ENCODE results near the gene TMPRSS6. TPM values are rescaled to one million over a fixed set of nuclear protein-coding genes. Genes with fewer than 3 reads are reported as not detected.

TMPRSS6 gene
- total and polyA plus RNA-seq, 2 donors (not counting 1 experiment from before 2014, with no cell fraction given), result not detected

DNA sequence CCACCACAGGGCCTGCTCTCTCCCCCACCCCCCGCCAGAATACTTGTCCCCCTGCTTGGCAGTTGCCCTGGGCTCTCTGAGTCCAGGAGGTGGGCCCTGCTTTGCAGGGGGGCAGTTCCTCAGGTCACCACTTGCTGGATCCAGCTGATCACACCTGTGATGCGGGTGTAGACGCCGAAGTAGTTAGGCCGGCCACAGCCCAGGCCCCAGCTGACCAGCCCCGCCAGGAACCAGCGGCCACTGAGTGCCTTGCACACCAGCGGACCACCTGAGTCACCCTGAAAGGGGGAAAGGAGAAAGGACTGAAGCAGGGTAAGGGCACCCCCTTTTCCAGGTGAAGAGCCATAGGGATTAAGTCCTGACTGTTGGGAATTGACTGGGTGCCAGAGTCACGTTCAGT, 43.6 kb downstream of the TMPRSS6 start:
- H3K9ac ChIP-seq (ENCODE audit: insufficient read depth, low read length), result no peak overlapping the region
- H3K36me3 ChIP-seq (ENCODE audit: control insufficient read depth, insufficient read depth, low read length), result no peaks in the 10 kb centered on the region
- no peaks in the 10 kb centered on the region for H3K9me3 ChIP-seq (ENCODE audit: control insufficient read depth, insufficient read depth, low read depth, low read length)
- H3K4me2 ChIP-seq (ENCODE audit: extremely low read depth, insufficient read depth, low read length), result no peak overlapping the region
- H2AFZ ChIP-seq (ENCODE audit: low read length), result no peak overlapping the region
- H3K79me2 ChIP-seq (ENCODE audit: control insufficient read depth, insufficient read depth, low read length), result no peaks in the 10 kb centered on the region
- no peaks in the 10 kb centered on the region for H3K4me1 ChIP-seq (ENCODE audit: control insufficient read depth, extremely low read depth, insufficient read depth, low read length)
- peaks cover 6% of the 10 kb centered on the region for H3K27me3 ChIP-seq (ENCODE audit: control insufficient read depth, insufficient read depth, low read length)
- H3K27ac ChIP-seq (ENCODE audit: insufficient read depth, low read length), result no peak overlapping the region
- DNase-seq (ENCODE audit: low read depth in 2 of 2), result no peak
- no peak for TF ChIP-seq CTCF (conservative IDR thresholded peaks at IDR 0.05 in 1 of 2, IDR thresholded peaks at IDR 0.05 in 1 of 2; ENCODE audit: low read depth in 1 of 2, low read length in 2 of 2)
- no peaks in the 10 kb centered on the region for H4K20me1 ChIP-seq (ENCODE audit: control insufficient read depth, extremely low read depth, insufficient read depth, low read length)
- H3K4me3 ChIP-seq (replicated peaks in 1 of 4; ENCODE audit: control extremely low read depth in 1 of 4, insufficient read depth in 1 of 4, low read depth in 3 of 4, low read length in 4 of 4), result no peak overlapping the region

DNA sequence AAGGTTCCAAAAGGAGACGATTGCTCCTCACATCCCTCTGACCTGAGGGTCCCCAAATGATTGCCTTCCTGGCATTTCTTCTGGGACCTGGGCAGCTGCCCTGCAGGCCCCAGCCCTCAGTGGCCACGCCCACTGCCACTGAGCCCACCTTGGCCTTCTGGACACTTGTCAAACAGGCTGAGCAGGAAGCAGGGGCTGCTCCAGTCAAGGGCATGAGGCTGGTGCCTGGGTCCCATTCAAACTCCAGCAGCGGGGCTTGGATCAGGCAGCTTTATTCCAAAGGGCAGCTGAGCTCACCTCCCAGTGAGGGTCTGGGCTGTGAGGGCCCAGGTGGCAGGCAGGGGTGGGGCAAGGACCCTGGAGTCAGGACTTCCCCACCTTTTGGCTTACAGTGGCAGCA, 44.3 kb downstream of the TMPRSS6 start:
- H3K79me2 ChIP-seq (ENCODE audit: control insufficient read depth, insufficient read depth, low read length), result no peaks in the 10 kb centered on the region
- TF ChIP-seq EZH2 (IDR thresholded peaks at IDR 0.05; ENCODE audit: low read length, missing control alignments) (no peak), CTCF (conservative IDR thresholded peaks at IDR 0.05 in 1 of 2, IDR thresholded peaks at IDR 0.05 in 1 of 2; ENCODE audit: low read depth in 1 of 2, low read length in 2 of 2) (no peak)
- H3K27ac ChIP-seq (ENCODE audit: insufficient read depth, low read length), result no peak overlapping the region
- no peak overlapping the region for H2AFZ ChIP-seq (ENCODE audit: low read length)
- no peak overlapping the region for H3K4me2 ChIP-seq (ENCODE audit: extremely low read depth, insufficient read depth, low read length)
- H3K9ac ChIP-seq (ENCODE audit: insufficient read depth, low read length), result no peak overlapping the region
- H3K4me1 ChIP-seq (ENCODE audit: control insufficient read depth, extremely low read depth, insufficient read depth, low read length), result no peaks in the 10 kb centered on the region
- DNase-seq (ENCODE audit: low read depth in 2 of 2), result no peak
- no peaks in the 10 kb centered on the region for H4K20me1 ChIP-seq (ENCODE audit: control insufficient read depth, extremely low read depth, insufficient read depth, low read length)
- no peak overlapping the region for H3K4me3 ChIP-seq (replicated peaks in 1 of 4; ENCODE audit: control extremely low read depth in 1 of 4, insufficient read depth in 1 of 4, low read depth in 3 of 4, low read length in 4 of 4)
- H3K36me3 ChIP-seq (ENCODE audit: control insufficient read depth, insufficient read depth, low read length), result no peaks in the 10 kb centered on the region
- H3K9me3 ChIP-seq (ENCODE audit: control insufficient read depth, insufficient read depth, low read depth, low read length), result no peaks in the 10 kb centered on the region
- H3K27me3 ChIP-seq (ENCODE audit: control insufficient read depth, insufficient read depth, low read length), result peaks cover 6% of the 10 kb centered on the region

DNA sequence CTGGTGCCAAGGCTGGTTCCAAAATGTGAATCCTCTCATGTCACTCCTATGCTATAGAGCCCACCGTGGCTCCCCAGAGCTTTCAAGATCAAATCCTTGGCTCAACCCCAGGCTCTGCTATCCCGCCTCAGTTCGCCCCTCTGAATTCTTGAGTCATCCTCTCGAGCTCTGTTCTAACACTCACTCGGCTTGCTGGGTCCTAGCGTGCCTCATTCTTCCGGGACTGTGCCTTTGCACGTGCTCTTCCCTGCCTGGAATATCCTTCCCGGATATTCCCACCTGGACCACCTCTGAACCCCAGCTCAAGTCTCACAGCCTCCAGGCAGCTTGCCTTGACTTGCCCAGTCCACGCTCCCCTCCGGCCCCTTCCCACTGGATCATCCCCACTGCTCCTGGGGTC, 45.0 kb downstream of the TMPRSS6 start:
- H2AFZ ChIP-seq (ENCODE audit: low read length), result no peak overlapping the region
- DNase-seq (ENCODE audit: low read depth in 2 of 2), result no peak
- no peak overlapping the region for H3K27ac ChIP-seq (ENCODE audit: insufficient read depth, low read length)
- H3K4me3 ChIP-seq (replicated peaks in 1 of 4; ENCODE audit: control extremely low read depth in 1 of 4, insufficient read depth in 1 of 4, low read depth in 3 of 4, low read length in 4 of 4), result no peak overlapping the region
- no peaks in the 10 kb centered on the region for H4K20me1 ChIP-seq (ENCODE audit: control insufficient read depth, extremely low read depth, insufficient read depth, low read length)
- H3K4me2 ChIP-seq (ENCODE audit: extremely low read depth, insufficient read depth, low read length), result no peak overlapping the region
- H3K9ac ChIP-seq (ENCODE audit: insufficient read depth, low read length), result no peak overlapping the region
- H3K27me3 ChIP-seq (ENCODE audit: control insufficient read depth, insufficient read depth, low read length), result peaks cover 4% of the 10 kb centered on the region
- H3K4me1 ChIP-seq (ENCODE audit: control insufficient read depth, extremely low read depth, insufficient read depth, low read length), result no peaks in the 10 kb centered on the region
- TF ChIP-seq CTCF (conservative IDR thresholded peaks at IDR 0.05 in 1 of 2, IDR thresholded peaks at IDR 0.05 in 1 of 2; ENCODE audit: low read depth in 1 of 2, low read length in 2 of 2), result no peak
- TF ChIP-seq EZH2 (IDR thresholded peaks at IDR 0.05; ENCODE audit: low read length, missing control alignments), result no peak
- H3K79me2 ChIP-seq (ENCODE audit: control insufficient read depth, insufficient read depth, low read length), result no peaks in the 10 kb centered on the region
- no peaks in the 10 kb centered on the region for H3K36me3 ChIP-seq (ENCODE audit: control insufficient read depth, insufficient read depth, low read length)
- no peaks in the 10 kb centered on the region for H3K9me3 ChIP-seq (ENCODE audit: control insufficient read depth, insufficient read depth, low read depth, low read length)
